ENCODE measurements around the gene HOXB4. TPM values are rescaled to one million over a fixed set of nuclear protein-coding genes. Genes with fewer than 3 reads are reported as not detected.

The HOXB4 gene
- total RNA-seq, 1 experiment from 2014 or later, result 0.21 TPM

DNA sequence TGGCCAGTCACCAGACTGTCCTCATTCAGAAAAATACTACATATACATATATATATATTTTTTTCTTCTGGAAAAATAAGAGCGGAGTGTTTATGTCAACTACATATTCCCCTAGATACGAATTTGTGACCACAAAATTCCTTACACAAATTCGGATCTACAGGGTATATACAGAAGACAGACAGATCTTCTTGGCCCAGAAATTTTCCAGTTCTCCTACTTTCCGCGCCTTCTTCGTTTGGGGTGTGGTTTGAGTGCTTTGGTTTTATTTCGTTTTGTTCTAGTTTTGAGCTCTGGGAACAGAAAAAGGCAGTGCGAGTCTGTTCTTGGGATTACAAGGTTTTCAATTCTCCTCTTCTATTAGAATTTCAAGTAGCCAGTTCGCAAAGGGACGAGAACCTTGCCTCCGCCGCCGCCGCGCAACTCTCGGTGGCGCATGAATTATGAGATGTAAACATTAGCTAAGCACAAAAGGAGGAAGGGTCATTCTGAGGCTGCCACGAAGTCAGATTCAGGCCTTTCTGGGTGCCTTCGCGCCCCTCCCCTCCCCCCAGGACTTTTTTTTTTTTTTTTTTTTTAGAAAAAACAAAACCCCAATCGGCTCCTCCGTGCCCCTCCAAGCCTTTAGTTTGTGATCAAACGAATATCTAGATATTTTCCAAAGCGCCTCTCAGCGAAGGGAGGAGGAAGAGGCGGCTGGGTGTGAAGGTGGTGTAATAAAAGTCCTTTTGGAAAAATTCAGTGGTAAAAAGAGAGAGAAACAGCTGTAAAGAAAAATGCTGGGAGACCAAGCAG, 1.8 kb upstream of the HOXB4 start:
- H3K4me3 Mint-ChIP-seq (ENCODE audit: unreplicated experiment), result no peak overlapping the region
- TF ChIP-seq, protein P1, sequence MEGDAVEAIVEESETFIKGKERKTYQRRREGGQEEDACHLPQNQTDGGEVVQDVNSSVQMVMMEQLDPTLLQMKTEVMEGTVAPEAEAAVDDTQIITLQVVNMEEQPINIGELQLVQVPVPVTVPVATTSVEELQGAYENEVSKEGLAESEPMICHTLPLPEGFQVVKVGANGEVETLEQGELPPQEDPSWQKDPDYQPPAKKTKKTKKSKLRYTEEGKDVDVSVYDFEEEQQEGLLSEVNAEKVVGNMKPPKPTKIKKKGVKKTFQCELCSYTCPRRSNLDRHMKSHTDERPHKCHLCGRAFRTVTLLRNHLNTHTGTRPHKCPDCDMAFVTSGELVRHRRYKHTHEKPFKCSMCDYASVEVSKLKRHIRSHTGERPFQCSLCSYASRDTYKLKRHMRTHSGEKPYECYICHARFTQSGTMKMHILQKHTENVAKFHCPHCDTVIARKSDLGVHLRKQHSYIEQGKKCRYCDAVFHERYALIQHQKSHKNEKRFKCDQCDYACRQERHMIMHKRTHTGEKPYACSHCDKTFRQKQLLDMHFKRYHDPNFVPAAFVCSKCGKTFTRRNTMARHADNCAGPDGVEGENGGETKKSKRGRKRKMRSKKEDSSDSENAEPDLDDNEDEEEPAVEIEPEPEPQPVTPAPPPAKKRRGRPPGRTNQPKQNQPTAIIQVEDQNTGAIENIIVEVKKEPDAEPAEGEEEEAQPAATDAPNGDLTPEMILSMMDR (IDR thresholded peaks at IDR 0.05; ENCODE audit: unreplicated experiment), result no peak
- H3K27ac Mint-ChIP-seq (ENCODE audit: low read depth, unreplicated experiment), result no peak overlapping the region
- intact Hi-C loops (cut with micrococcal nuclease), result no loop called here
- H3K36me3 Mint-ChIP-seq (ENCODE audit: insufficient read depth, unreplicated experiment), result no peaks in the 10 kb centered on the region
- no TSS peak for BruUV-seq (replicated peaks)
- H3K9me3 Mint-ChIP-seq (ENCODE audit: unreplicated experiment), result no peaks in the 10 kb centered on the region
- POLR2A ChIA-PET, result no interaction called here
- H3K4me1 Mint-ChIP-seq (ENCODE audit: insufficient read depth, unreplicated experiment), result peaks cover 9% of the 10 kb centered on the region
- H3K27me3 Mint-ChIP-seq (ENCODE audit: insufficient read depth, unreplicated experiment), result peaks cover 22% of the 10 kb centered on the region
- no peak for DNase-seq (ENCODE audit: unreplicated experiment)
- CTCF ChIA-PET, result interaction anchor here (0.6 to 0.7 kb wide), 2 partner anchors 9 to 243 kb away, joined by 3 to 4 read pairs; no protein-coding TSS in a partner anchor

DNA sequence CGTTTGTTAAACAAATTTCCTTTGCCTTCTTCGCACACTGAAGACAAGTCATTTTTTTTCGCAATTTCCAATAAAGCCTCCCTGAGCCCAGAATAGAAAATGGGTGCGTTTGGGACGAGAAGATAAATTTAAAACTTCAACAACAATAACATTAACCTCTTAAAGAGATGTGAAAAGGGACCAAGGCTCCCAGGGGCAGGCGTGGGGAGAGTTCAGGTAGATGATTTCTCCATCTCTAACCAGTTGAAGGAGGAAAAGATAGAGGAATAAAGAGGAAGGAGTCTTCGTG, 1.3 kb upstream of the HOXB4 start:
- no peak overlapping the region for H3K27ac Mint-ChIP-seq (ENCODE audit: low read depth, unreplicated experiment)
- CTCF ChIA-PET, result interaction anchor here (0.6 kb wide), 2 partner anchors 27 to 144 kb away, joined by 3 read pairs; partner anchors contain the start of gene PRAC2
- TF ChIP-seq, protein P1 (IDR thresholded peaks at IDR 0.05; ENCODE audit: unreplicated experiment), result no peak
- POLR2A ChIA-PET, result interaction anchor here (0.5 kb wide), 1 partner anchor 200 kb away, joined by 4 read pairs; no protein-coding TSS in a partner anchor
- no peak overlapping the region for H3K4me3 Mint-ChIP-seq (ENCODE audit: unreplicated experiment)
- H3K36me3 Mint-ChIP-seq (ENCODE audit: insufficient read depth, unreplicated experiment), result no peaks in the 10 kb centered on the region
- DNase-seq (ENCODE audit: unreplicated experiment), result no peak
- H3K4me1 Mint-ChIP-seq (ENCODE audit: insufficient read depth, unreplicated experiment), result peaks cover 8% of the 10 kb centered on the region
- peaks cover 22% of the 10 kb centered on the region for H3K27me3 Mint-ChIP-seq (ENCODE audit: insufficient read depth, unreplicated experiment)
- no TSS peak for BruUV-seq (replicated peaks)
- intact Hi-C loops (cut with micrococcal nuclease), result no loop called here
- H3K9me3 Mint-ChIP-seq (ENCODE audit: unreplicated experiment), result no peaks in the 10 kb centered on the region

DNA sequence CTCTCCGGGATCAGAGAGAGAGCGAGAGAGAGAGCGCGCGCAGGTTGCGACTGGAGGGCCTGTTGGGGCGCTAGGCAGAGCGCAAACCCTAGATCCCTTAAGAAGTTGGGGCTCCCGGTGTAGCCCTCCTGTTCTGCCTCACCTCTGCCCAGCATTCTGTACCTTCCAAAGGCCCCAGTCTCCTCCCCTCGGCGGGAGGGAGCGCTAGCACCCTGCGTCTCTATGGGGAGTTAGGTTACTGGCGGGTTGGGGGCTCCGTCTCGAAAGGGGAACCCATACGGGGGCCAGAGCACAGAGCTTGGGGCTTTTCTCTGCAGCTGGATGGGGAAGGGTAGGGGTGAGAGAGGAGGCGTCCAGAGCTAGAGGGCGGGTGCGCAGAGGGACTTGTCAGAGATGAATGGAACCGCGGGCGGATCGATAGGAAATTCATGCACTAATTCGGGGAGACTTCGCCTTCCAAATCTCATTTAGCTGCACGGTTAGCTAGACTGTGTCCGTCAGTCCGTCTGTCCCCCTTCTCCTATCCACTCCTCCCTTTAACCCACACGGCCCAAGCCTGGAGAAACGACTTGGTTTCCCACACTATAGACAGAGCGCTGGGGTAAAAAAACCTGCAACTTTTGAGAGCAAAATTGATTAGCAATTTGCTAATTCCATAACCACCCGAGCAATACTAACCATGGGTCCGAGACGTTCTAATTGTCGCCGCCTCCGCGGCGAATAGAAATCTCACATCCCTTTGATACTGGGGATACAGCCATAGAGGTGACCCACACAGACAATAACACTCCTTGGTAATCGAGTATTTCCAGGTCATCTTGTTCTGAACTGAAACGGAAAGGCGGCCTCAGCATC, 693 bp upstream of the HOXB4 start:
- Mint-ChIP-seq H3K27ac (ENCODE audit: low read depth, unreplicated experiment) (peak overlapping the region; percentile 19), H3K9me3 (ENCODE audit: unreplicated experiment) (no peaks in the 10 kb centered on the region), H3K27me3 (ENCODE audit: insufficient read depth, unreplicated experiment) (peaks cover 22% of the 10 kb centered on the region), H3K36me3 (ENCODE audit: insufficient read depth, unreplicated experiment) (no peaks in the 10 kb centered on the region), H3K4me1 (ENCODE audit: insufficient read depth, unreplicated experiment) (peaks cover 8% of the 10 kb centered on the region), H3K4me3 (ENCODE audit: unreplicated experiment) (peak overlapping the region; percentile 72)
- DNase-seq (ENCODE audit: unreplicated experiment), result no peak
- ChIA-PET POLR2A (interaction anchor here (0.5 kb wide), 1 partner anchor 200 kb away, joined by 4 read pairs; no protein-coding TSS in a partner anchor), CTCF (interaction anchor here (0.6 kb wide), 3 partner anchors 9 to 144 kb away, joined by 3 read pairs; partner anchors contain the start of gene PRAC2)
- TF ChIP-seq, protein P1 (IDR thresholded peaks at IDR 0.05; ENCODE audit: unreplicated experiment), result no peak
- intact Hi-C loops (cut with micrococcal nuclease), result no loop called here
- BruUV-seq (replicated peaks), result no TSS peak
